Neural progenitor cell (in vitro differentiated cells): Measurements from ENCODE around the gene RHO. TPM values are rescaled to one million over a fixed set of nuclear protein-coding genes. Genes with fewer than 3 reads are reported as not detected.
A peak's percentile ranks its signal among the peaks of the same experiment; 100 is the strongest.

Experiments
- DNase-seq: peaks from one replicate; pipeline ENCODE4 v3.0.0-alpha.2; 2016; ENCODE audit warnings: low spot score
- H2AFZ ChIP-seq: fragments of 200-600 bp; sonication (generic); replicated peaks from 2 replicates; pipeline ENCODE4 v1.6.1; 2016; ENCODE audit warnings: antibody characterized with exemption
- H3F3A ChIP-seq: fragments of 200-600 bp; sonication (generic); 2 replicates; pipeline ENCODE4 v1.6.1; 2016; ENCODE audit warnings: antibody characterized with exemption, low read depth
- H3K27ac ChIP-seq: fragments of 200-600 bp; sonication (generic); 2 replicates; pipeline ENCODE4 v1.5.1; 2016; ENCODE audit warnings: mild to moderate bottlenecking
- H3K27me3 ChIP-seq: fragments of 200-600 bp; sonication (generic); 2 replicates; pipeline ENCODE4 v1.6.1; 2016; ENCODE audit warnings: mild to moderate bottlenecking, moderate library complexity
- H3K36me3 ChIP-seq: fragments of 200-600 bp; sonication (generic); 2 replicates; pipeline ENCODE4 v1.5.1; 2016
- H3K4me1 ChIP-seq: fragments of 200-600 bp; sonication (generic); 2 replicates; pipeline ENCODE4 v1.6.1; 2016; ENCODE audit warnings: mixed run types
- H3K4me2 ChIP-seq: fragments of 200-600 bp; sonication (generic); 2 replicates; pipeline ENCODE4 v1.6.1; 2016
- H3K4me3 ChIP-seq: fragments of 200-600 bp; sonication (generic); 2 replicates; pipeline ENCODE4 v1.5.1; 2016
- H3K79me2 ChIP-seq: fragments of 200-600 bp; sonication (generic); 2 replicates; pipeline ENCODE4 v1.6.1; 2016; ENCODE audit warnings: low read depth
- H3K9ac ChIP-seq: fragments of 200-600 bp; sonication (generic); 2 replicates; pipeline ENCODE4 v1.6.1; 2016
- H3K9me3 ChIP-seq: fragments of 200-600 bp; sonication (generic); 2 replicates; pipeline ENCODE4 v1.5.1; 2016; ENCODE audit warnings: low read depth
- H4K20me1 ChIP-seq: fragments of 200-600 bp; sonication (generic); 2 replicates; pipeline ENCODE4 v1.6.1; 2016; ENCODE audit warnings: low read depth
- H3K27ac Mint-ChIP-seq: 3 replicates; pipeline ENCODE4 v1.8.0; 2021; ENCODE audit warnings: mixed read lengths
- H3K27me3 Mint-ChIP-seq: 2 replicates; pipeline ENCODE4 v1.8.0; 2022; ENCODE audit warnings: low read depth, mild to moderate bottlenecking, inconsistent platforms, moderate library complexity, mixed read lengths; ENCODE audit not compliant: insufficient read depth
- H3K36me3 Mint-ChIP-seq: 3 replicates; pipeline ENCODE4 v1.8.0; 2021; ENCODE audit warnings: mixed read lengths
- H3K4me1 Mint-ChIP-seq: 3 replicates; pipeline ENCODE4 v1.8.0; 2021; ENCODE audit warnings: mixed read lengths
- H3K4me3 Mint-ChIP-seq: 3 replicates; pipeline ENCODE4 v1.8.0; 2021; ENCODE audit warnings: mild to moderate bottlenecking, moderate library complexity, mixed read lengths
- H3K9me3 Mint-ChIP-seq: 3 replicates; pipeline ENCODE4 v1.8.0; 2020; ENCODE audit warnings: mixed read lengths
- CTCF ChIP-seq: fragments of 200-600 bp; sonication (generic); IDR thresholded peaks from 2 replicates; pipeline ENCODE4 v1.5.1; 2017; ENCODE audit warnings: antibody characterized with exemption, mild to moderate bottlenecking
- EZH2 ChIP-seq: fragments of 200-600 bp; sonication (generic); IDR thresholded peaks from 2 replicates; pipeline ENCODE4 v1.6.1; 2017; ENCODE audit warnings: antibody characterized with exemption, mild to moderate bottlenecking, moderate library complexity
- EZH2phosphoT487 ChIP-seq: fragments of 200-600 bp; sonication (generic); IDR thresholded peaks from 2 replicates; pipeline ENCODE4 v1.6.1; 2017; ENCODE audit warnings: antibody characterized with exemption
- total RNA-seq: library from RNA; depleted of rRNA; stranded (reverse); fragments of >200 nt; gene quantifications from 2 replicates; pipeline ENCODE4 v1.2.3, GENCODE V29; 2015; ENCODE audit warnings: low replicate concordance

The RHO gene
- total RNA-seq, 1 donor from 2014 or later: not detected

DNA sequence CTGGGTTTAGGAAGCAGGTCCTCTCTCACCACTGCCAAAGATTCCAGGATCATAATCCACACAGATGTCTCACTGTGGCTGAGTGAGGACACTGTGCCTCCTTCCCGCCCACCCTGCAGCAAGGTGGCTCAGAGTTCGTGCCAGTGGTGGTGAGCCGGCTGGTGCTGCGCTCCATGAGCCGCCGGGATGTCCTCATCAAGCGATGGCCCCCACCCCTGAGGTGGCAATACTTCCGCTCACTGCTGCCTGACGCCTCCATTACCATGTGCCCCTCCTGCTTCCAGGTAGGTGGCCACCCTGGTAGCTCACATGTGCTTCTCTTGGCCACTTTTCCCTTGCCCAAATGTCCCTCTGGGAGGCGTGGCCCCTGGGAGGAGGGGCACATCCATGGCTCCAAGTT is 9.0 kb upstream of the RHO start:
- Mint-ChIP-seq H3K9me3 (no peaks in the 10 kb centered on the region), H3K4me3 (no peak overlapping the region), H3K36me3 (peaks cover 16% of the 10 kb centered on the region), H3K27ac (no peak overlapping the region), H3K27me3 (peaks cover 3% of the 10 kb centered on the region), H3K4me1 (peaks cover 18% of the 10 kb centered on the region)
- no peak for TF ChIP-seq EZH2phosphoT487
- no peak for TF ChIP-seq CTCF
- no peak for TF ChIP-seq EZH2
- H3K9me3 ChIP-seq: no peaks in the 10 kb centered on the region
- no peak for DNase-seq
- no peaks in the 10 kb centered on the region for H3K4me1 ChIP-seq
- H3K9ac ChIP-seq: no peak overlapping the region
- no peak overlapping the region for H3K27ac ChIP-seq
- no peaks in the 10 kb centered on the region for H3K27me3 ChIP-seq
- H2AFZ ChIP-seq: no peak overlapping the region
- no peaks in the 10 kb centered on the region for H3K36me3 ChIP-seq
- H3F3A ChIP-seq: peaks cover 4% of the 10 kb centered on the region
- no peaks in the 10 kb centered on the region for H3K79me2 ChIP-seq
- H4K20me1 ChIP-seq: no peaks in the 10 kb centered on the region
- no peak overlapping the region for H3K4me3 ChIP-seq
- no peak overlapping the region for H3K4me2 ChIP-seq

- peaks cover 13% of the 10 kb centered on the region for H3K36me3 Mint-ChIP-seq
- Histone ChIP-seq H3F3A (peaks cover 4% of the 10 kb centered on the region), H3K9ac (no peak overlapping the region), H3K4me1 (no peaks in the 10 kb centered on the region), H2AFZ (no peak overlapping the region), H3K4me3 (no peak overlapping the region), H3K27me3 (no peaks in the 10 kb centered on the region), H3K79me2 (no peaks in the 10 kb centered on the region), H4K20me1 (no peaks in the 10 kb centered on the region), H3K9me3 (no peaks in the 10 kb centered on the region), H3K4me2 (no peak overlapping the region), H3K36me3 (no peaks in the 10 kb centered on the region), H3K27ac (no peak overlapping the region)
- H3K27ac Mint-ChIP-seq: peak overlapping the region; percentile 7
- no peaks in the 10 kb centered on the region for H3K9me3 Mint-ChIP-seq
- H3K4me1 Mint-ChIP-seq: peaks cover 18% of the 10 kb centered on the region
- TF ChIP-seq EZH2phosphoT487 (no peak), EZH2 (no peak), CTCF (no peak)
- H3K27me3 Mint-ChIP-seq: peaks cover 3% of the 10 kb centered on the region
- DNase-seq: no peak
- H3K4me3 Mint-ChIP-seq: no peak overlapping the region
Observed at GRCh38 chr3:129519896-129520715, 8.3 kb upstream of the RHO start.

- peaks cover 10% of the 10 kb centered on the region for H3K36me3 Mint-ChIP-seq
- Histone ChIP-seq H3F3A (peaks cover 4% of the 10 kb centered on the region), H3K4me2 (no peak overlapping the region), H3K9me3 (no peaks in the 10 kb centered on the region), H3K79me2 (no peaks in the 10 kb centered on the region), H3K27me3 (no peaks in the 10 kb centered on the region), H4K20me1 (no peaks in the 10 kb centered on the region), H3K9ac (no peak overlapping the region), H3K36me3 (no peaks in the 10 kb centered on the region), H3K27ac (no peak overlapping the region), H2AFZ (no peak overlapping the region), H3K4me1 (peaks cover under 1% of the 10 kb centered on the region), H3K4me3 (no peak overlapping the region)
- H3K27me3 Mint-ChIP-seq: peaks cover 3% of the 10 kb centered on the region
- TF ChIP-seq CTCF (no peak), EZH2phosphoT487 (no peak), EZH2 (no peak)
- no peak overlapping the region for H3K4me3 Mint-ChIP-seq
- no peak for DNase-seq
- H3K9me3 Mint-ChIP-seq: no peaks in the 10 kb centered on the region
- H3K27ac Mint-ChIP-seq: no peak overlapping the region
- peaks cover 18% of the 10 kb centered on the region for H3K4me1 Mint-ChIP-seq
Observed at GRCh38 chr3:129520960-129521359, 7.5 kb upstream of the RHO start.
